ENCODE measurements around the gene MRPL40. TPM values are rescaled to one million over a fixed set of nuclear protein-coding genes. Genes with fewer than 3 reads are reported as not detected.

Gene MRPL40
- total and polyA plus RNA-seq, 2 donors (not counting 1 experiment from before 2014, with no cell fraction given): 12.5 to 21.9 TPM

- Histone ChIP-seq H2AFZ (ENCODE audit: insufficient read depth, low read depth, low read length, poor library complexity, severe bottlenecking) (no peak overlapping the region), H3K9ac (ENCODE audit: low read length) (no peak overlapping the region), H3K36me3 (replicated peaks in 1 of 2; ENCODE audit: control extremely low read depth in 1 of 2, control insufficient read depth in 1 of 2, extremely low read depth in 1 of 2, insufficient read depth in 2 of 2, low read length in 1 of 2) (peaks cover 0 to 76% of the 10 kb centered on the region in 2 experiments), H3K27ac (ENCODE audit: low read length in 2 of 2) (no peak overlapping the region), H4K20me1 (ENCODE audit: control insufficient read depth, insufficient read depth, low read length, poor library complexity, severe bottlenecking) (no peaks in the 10 kb centered on the region), H3K27me3 (replicated peaks in 1 of 4; ENCODE audit: control extremely low read depth in 1 of 4, control insufficient read depth in 3 of 4, insufficient read depth in 4 of 4, low read length in 3 of 4) (no peaks in the 10 kb centered on the region), H3K4me3 (ENCODE audit: control extremely low read depth in 1 of 5, extremely low read depth in 1 of 5, insufficient read depth in 1 of 5, low read depth in 2 of 5, low read length in 4 of 5) (no peak overlapping the region), H3K4me1 (ENCODE audit: control insufficient read depth in 2 of 2, insufficient read depth in 2 of 2, low read length in 2 of 2) (no peaks in the 10 kb centered on the region), H3K4me2 (replicated peaks; ENCODE audit: low read depth, low read length, poor library complexity, severe bottlenecking) (no peak overlapping the region), H3K79me2 (ENCODE audit: control insufficient read depth, insufficient read depth, low read length) (no peaks in the 10 kb centered on the region), H3K9me3 (ENCODE audit: control extremely low read depth in 1 of 3, control insufficient read depth in 2 of 3, insufficient read depth in 1 of 3, low read length in 2 of 3) (no peaks in the 10 kb centered on the region)
- DNase-seq: no peak
- H3K27me3 Mint-ChIP-seq: no peaks in the 10 kb centered on the region
- ChIA-PET POLR2A (no interaction called here), CTCF (no interaction called here)
- no peak for ATAC-seq (ENCODE audit: low read depth)
- no peaks in the 10 kb centered on the region for H3K4me1 Mint-ChIP-seq
- H3K4me3 Mint-ChIP-seq: no peak overlapping the region
- TF ChIP-seq CTCF (IDR thresholded peaks at IDR 0.05) (no peak), EZH2 (IDR thresholded peaks at IDR 0.05; ENCODE audit: borderline replicate concordance, insufficient read depth, low read depth, low read length, poor library complexity, severe bottlenecking) (no peak)
- no peak overlapping the region for H3K27ac Mint-ChIP-seq
- 93% methylated on average over 3 of the region's 6 CpGs for WGBS (ENCODE audit: insufficient coverage)
- intact Hi-C loops (cut with micrococcal nuclease): no loop called here
- no peaks in the 10 kb centered on the region for H3K9me3 Mint-ChIP-seq (ENCODE audit: insufficient read depth)
Measured at GRCh38 chr22:19396934-19397733, 35.2 kb upstream of the MRPL40 start.

DNA sequence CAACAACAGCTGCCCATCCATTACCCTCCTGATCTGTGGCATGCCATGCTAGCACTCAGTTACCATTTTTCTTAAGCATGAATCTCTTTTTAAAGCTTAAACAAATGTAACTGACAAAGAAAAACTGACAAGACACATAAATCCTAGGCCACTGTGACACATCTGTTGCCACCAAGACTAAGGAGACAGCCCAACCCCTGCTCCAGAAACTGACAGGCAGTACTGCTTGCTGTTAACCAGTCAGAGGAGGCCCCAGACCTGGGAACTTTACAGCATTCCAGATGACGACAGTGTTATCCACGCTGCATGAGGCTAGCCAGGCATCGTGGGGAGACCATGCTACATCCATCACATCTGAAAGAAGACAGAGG lies 34.6 kb upstream of the MRPL40 start:
- no peak for ATAC-seq (ENCODE audit: low read depth)
- ChIA-PET POLR2A (no interaction called here), CTCF (no interaction called here)
- Histone ChIP-seq H4K20me1 (ENCODE audit: control insufficient read depth, insufficient read depth, low read length, poor library complexity, severe bottlenecking) (no peaks in the 10 kb centered on the region), H3K79me2 (ENCODE audit: control insufficient read depth, insufficient read depth, low read length) (no peaks in the 10 kb centered on the region), H3K4me3 (ENCODE audit: control extremely low read depth in 1 of 5, extremely low read depth in 1 of 5, insufficient read depth in 1 of 5, low read depth in 2 of 5, low read length in 4 of 5) (no peak overlapping the region), H3K27me3 (replicated peaks in 1 of 4; ENCODE audit: control extremely low read depth in 1 of 4, control insufficient read depth in 3 of 4, insufficient read depth in 4 of 4, low read length in 3 of 4) (no peaks in the 10 kb centered on the region), H3K4me2 (replicated peaks; ENCODE audit: low read depth, low read length, poor library complexity, severe bottlenecking) (no peak overlapping the region), H3K36me3 (replicated peaks in 1 of 2; ENCODE audit: control extremely low read depth in 1 of 2, control insufficient read depth in 1 of 2, extremely low read depth in 1 of 2, insufficient read depth in 2 of 2, low read length in 1 of 2) (peaks cover 0 to 72% of the 10 kb centered on the region in 2 experiments), H2AFZ (ENCODE audit: insufficient read depth, low read depth, low read length, poor library complexity, severe bottlenecking) (no peak overlapping the region), H3K9me3 (ENCODE audit: control extremely low read depth in 1 of 3, control insufficient read depth in 2 of 3, insufficient read depth in 1 of 3, low read length in 2 of 3) (no peaks in the 10 kb centered on the region), H3K4me1 (ENCODE audit: control insufficient read depth in 2 of 2, insufficient read depth in 2 of 2, low read length in 2 of 2) (no peaks in the 10 kb centered on the region), H3K9ac (ENCODE audit: low read length) (no peak overlapping the region), H3K27ac (ENCODE audit: low read length in 2 of 2) (no peak overlapping the region)
- Mint-ChIP-seq H3K9me3 (ENCODE audit: insufficient read depth) (no peaks in the 10 kb centered on the region), H3K27me3 (no peaks in the 10 kb centered on the region), H3K27ac (no peak overlapping the region), H3K4me1 (no peaks in the 10 kb centered on the region), H3K4me3 (no peak overlapping the region)
- no peak for TF ChIP-seq EZH2 (IDR thresholded peaks at IDR 0.05; ENCODE audit: borderline replicate concordance, insufficient read depth, low read depth, low read length, poor library complexity, severe bottlenecking)
- TF ChIP-seq CTCF (IDR thresholded peaks at IDR 0.05): no peak
- no peak for DNase-seq
- 96% methylated on average over 3 of the region's 3 CpGs for WGBS (ENCODE audit: insufficient coverage)
- intact Hi-C loops (cut with micrococcal nuclease): no loop called here
